Measurements from ENCODE around the gene NFKB2. TPM values are rescaled to one million over a fixed set of nuclear protein-coding genes. Genes with fewer than 3 reads are reported as not detected.

The NFKB2 gene
- total and polyA plus RNA-seq, 2 of the 4 experiments (the other 2 are of a cell fraction), result 16.1 to 32.3 TPM

DNA sequence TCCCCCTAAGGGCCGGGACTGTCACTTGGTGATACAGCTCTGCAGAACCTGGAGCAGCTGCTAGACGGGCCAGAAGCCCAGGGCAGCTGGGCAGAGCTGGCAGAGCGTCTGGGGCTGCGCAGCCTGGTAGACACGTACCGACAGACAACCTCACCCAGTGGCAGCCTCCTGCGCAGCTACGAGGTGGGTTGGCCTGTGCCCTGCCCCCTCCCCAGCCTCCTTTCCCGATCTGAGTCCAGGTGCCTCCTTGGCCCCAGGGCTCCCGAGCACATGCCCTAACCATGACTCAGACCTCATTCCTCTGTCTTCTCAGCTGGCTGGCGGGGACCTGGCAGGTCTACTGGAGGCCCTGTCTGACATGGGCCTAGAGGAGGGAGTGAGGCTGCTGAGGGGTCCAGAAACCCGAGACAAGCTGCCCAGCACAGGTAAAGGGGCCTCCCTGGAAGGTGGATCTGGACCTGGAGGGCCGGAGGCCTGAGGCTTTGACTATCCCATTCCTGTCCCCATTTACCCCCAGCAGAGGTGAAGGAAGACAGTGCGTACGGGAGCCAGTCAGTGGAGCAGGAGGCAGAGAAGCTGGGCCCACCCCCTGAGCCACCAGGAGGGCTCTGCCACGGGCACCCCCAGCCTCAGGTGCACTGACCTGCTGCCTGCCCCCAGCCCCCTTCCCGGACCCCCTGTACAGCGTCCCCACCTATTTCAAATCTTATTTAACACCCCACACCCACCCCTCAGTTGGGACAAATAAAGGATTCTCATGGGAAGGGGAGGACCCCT is 6.4 kb downstream of the NFKB2 start:
- Histone ChIP-seq H3K9me1 (ENCODE audit: insufficient read depth, low read length) (no peaks in the 10 kb centered on the region; the same call in 1 of the 2 replicates), H3K4ac (ENCODE audit: low read depth, low read length) (no peak overlapping the region), H3K4me2 (ENCODE audit: low read depth, low read length) (no peak overlapping the region), H4K8ac (ENCODE audit: low read depth in 2 of 2, low read length in 2 of 2) (no peak overlapping the region), H2BK5ac (ENCODE audit: low read depth, low read length, poor library complexity, severe bottlenecking) (no peak overlapping the region), H3K9me3 (ENCODE audit: control insufficient read depth, insufficient read depth, low read length) (no peaks in the 10 kb centered on the region), H3K9ac (ENCODE audit: low read depth, low read length) (no peak overlapping the region), H3K23ac (ENCODE audit: low read depth, low read length) (no peak overlapping the region), H3K14ac (replicated peaks; ENCODE audit: low read depth, low read length) (no peak overlapping the region), H3K27me3 (ENCODE audit: control insufficient read depth, insufficient read depth, low read length) (no peaks in the 10 kb centered on the region), H3K27ac (ENCODE audit: insufficient read depth, low read length) (no peak overlapping the region), H3K79me1 (ENCODE audit: low read depth in 1 of 2, low read length in 2 of 2) (peaks cover 14 to 18% of the 10 kb centered on the region in 2 experiments), H2BK15ac (ENCODE audit: low read depth, low read length) (no peak overlapping the region), H3K4me1 (ENCODE audit: control insufficient read depth, insufficient read depth, low read length) (peaks cover 11% of the 10 kb centered on the region), H3K18ac (ENCODE audit: low read depth, low read length) (no peak overlapping the region), H4K20me1 (ENCODE audit: insufficient read depth, low read length) (peaks cover 6% of the 10 kb centered on the region), H2BK120ac (ENCODE audit: low read depth, low read length) (no peak overlapping the region), H2AK9ac (replicated peaks; ENCODE audit: low read depth, low read length, poor library complexity) (peak overlapping the region; percentile 68), H4K91ac (ENCODE audit: insufficient read depth, low read depth, low read length) (no peak overlapping the region), H3K36me3 (ENCODE audit: control insufficient read depth, insufficient read depth, low read length) (peaks cover 24% of the 10 kb centered on the region), H4K5ac (ENCODE audit: low read depth, low read length) (no peak overlapping the region), H3K56ac (ENCODE audit: extremely low read depth, insufficient read depth, low read length) (no peak overlapping the region), H2AK5ac (ENCODE audit: low read depth, low read length) (peak overlapping the region; percentile 75; the same call in 1 of the 2 replicates), H3K4me3 (ENCODE audit: insufficient read depth, low read depth, low read length) (no peak overlapping the region), H2AFZ (replicated peaks; ENCODE audit: low read length, poor library complexity) (no peak overlapping the region), H2BK20ac (ENCODE audit: low read depth, low read length) (no peak overlapping the region)
- no peak for ATAC-seq (ENCODE audit: low read depth)
- POLR2A ChIA-PET (ENCODE audit: unreplicated experiment), result no interaction called here
- no TSS peak for BruUV-seq (replicated peaks)
- 100% methylated on average over 1 of the region's 18 CpGs; no CpG with 5 or more reads in 1 of the 2 experiments for WGBS, 2 experiments (ENCODE audit: extremely low coverage in 2 of 2, insufficient read length in 1 of 2)
- CTCF ChIA-PET, result interaction anchor here (0.6 to 0.9 kb wide), 2 partner anchors 9 to 172 kb away, joined by 3 to 4 read pairs; no protein-coding TSS in a partner anchor
- peak; percentile 50 for DNase-seq
- TF ChIP-seq RAD21 (IDR thresholded peaks at IDR 0.05; ENCODE audit: low read length) (no peak), NFE2L2 (IDR thresholded peaks at IDR 0.05; ENCODE audit: low read depth, low read length) (no peak), RFX5 (IDR thresholded peaks at IDR 0.05; ENCODE audit: low read depth, low read length) (no peak), SMC3 (IDR thresholded peaks at IDR 0.05; ENCODE audit: low read depth, low read length) (no peak), MAFK (IDR thresholded peaks at IDR 0.05; ENCODE audit: low read depth, low read length) (no peak), FOS (IDR thresholded peaks at IDR 0.05; ENCODE audit: low read depth, low read length) (peak; percentile 33; the same call in 1 of the 2 replicates), BHLHE40 (IDR thresholded peaks at IDR 0.05; ENCODE audit: low read depth, low read length) (no peak)
- TF ChIP-seq, protein P1, sequence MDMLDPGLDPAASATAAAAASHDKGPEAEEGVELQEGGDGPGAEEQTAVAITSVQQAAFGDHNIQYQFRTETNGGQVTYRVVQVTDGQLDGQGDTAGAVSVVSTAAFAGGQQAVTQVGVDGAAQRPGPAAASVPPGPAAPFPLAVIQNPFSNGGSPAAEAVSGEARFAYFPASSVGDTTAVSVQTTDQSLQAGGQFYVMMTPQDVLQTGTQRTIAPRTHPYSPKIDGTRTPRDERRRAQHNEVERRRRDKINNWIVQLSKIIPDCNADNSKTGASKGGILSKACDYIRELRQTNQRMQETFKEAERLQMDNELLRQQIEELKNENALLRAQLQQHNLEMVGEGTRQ (IDR thresholded peaks at IDR 0.05; ENCODE audit: low read depth, low read length), result no peak
- TF ChIP-seq, protein P2, sequence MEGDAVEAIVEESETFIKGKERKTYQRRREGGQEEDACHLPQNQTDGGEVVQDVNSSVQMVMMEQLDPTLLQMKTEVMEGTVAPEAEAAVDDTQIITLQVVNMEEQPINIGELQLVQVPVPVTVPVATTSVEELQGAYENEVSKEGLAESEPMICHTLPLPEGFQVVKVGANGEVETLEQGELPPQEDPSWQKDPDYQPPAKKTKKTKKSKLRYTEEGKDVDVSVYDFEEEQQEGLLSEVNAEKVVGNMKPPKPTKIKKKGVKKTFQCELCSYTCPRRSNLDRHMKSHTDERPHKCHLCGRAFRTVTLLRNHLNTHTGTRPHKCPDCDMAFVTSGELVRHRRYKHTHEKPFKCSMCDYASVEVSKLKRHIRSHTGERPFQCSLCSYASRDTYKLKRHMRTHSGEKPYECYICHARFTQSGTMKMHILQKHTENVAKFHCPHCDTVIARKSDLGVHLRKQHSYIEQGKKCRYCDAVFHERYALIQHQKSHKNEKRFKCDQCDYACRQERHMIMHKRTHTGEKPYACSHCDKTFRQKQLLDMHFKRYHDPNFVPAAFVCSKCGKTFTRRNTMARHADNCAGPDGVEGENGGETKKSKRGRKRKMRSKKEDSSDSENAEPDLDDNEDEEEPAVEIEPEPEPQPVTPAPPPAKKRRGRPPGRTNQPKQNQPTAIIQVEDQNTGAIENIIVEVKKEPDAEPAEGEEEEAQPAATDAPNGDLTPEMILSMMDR (conservative IDR thresholded peaks at IDR 0.05; ENCODE audit: low read depth, low read length), result no peak
- intact Hi-C loops (cut with micrococcal nuclease), result no loop called here
- dilution Hi-C loops (cut with HindIII; ENCODE audit: low sequenced_read_pairs, unreplicated experiment), result no loop called here
- in situ Hi-C loops (cut with MboI; ENCODE audit: low sequenced_read_pairs), result no loop called here

Data from IMR-90 (cell line).